Activated CD4-positive, alpha-beta T cell treated with anti-CD3 and anti-CD28 coated beads, Interleukin-2, Interleukin-6, amounts not matched to agents 100 ng/mL and 50 ng/mL, durations not matched to agents 16 hours and 8 hours (primary cell): Measurements from ENCODE around the gene ZBTB40.

Experiments
- DNase-seq: peaks from one replicate; pipeline ENCODE4 v3.0.0-alpha.2; 2020

The ZBTB40 gene

GRCh38 chr1:22536506-22536905 is 84.9 kb downstream of the ZBTB40 start:
- no peak for DNase-seq

- no peak for DNase-seq
Measured at GRCh38 chr1:22537441-22538139, 85.9 kb downstream of the ZBTB40 start.

- DNase-seq = no peak
Measured at GRCh38 chr1:22539510-22540118, 88.0 kb downstream of the ZBTB40 start.

- DNase-seq = no peak
Measured at GRCh38 chr1:22540337-22540736, 88.7 kb downstream of the ZBTB40 start.

- no peak for DNase-seq
Measured at GRCh38 chr1:22542886-22543285, 91.2 kb downstream of the ZBTB40 start.

GRCh38 chr1:22543679-22544078 is 92.0 kb downstream of the ZBTB40 start:
- DNase-seq = no peak

- no peak for DNase-seq
Measured at GRCh38 chr1:22544606-22545005, 93.0 kb downstream of the ZBTB40 start.

- no peak for DNase-seq
Measured at GRCh38 chr1:22545141-22545540, 93.5 kb downstream of the ZBTB40 start.

- DNase-seq = no peak
Measured at GRCh38 chr1:22547186-22547817, 95.7 kb downstream of the ZBTB40 start.

GRCh38 chr1:22547818-22548462 is 96.3 kb downstream of the ZBTB40 start:
- no peak for DNase-seq

- DNase-seq = no peak
Measured at GRCh38 chr1:22550021-22550420, 98.4 kb downstream of the ZBTB40 start.

- DNase-seq = no peak
Measured at GRCh38 chr1:22551591-22551990, 99.9 kb downstream of the ZBTB40 start.

- DNase-seq = no peak
Measured at GRCh38 chr1:22552021-22552420, 100.4 kb downstream of the ZBTB40 start.

GRCh38 chr1:22553104-22553880 is 101.6 kb downstream of the ZBTB40 start:
- DNase-seq = no peak

GRCh38 chr1:22553991-22554522 is 102.4 kb downstream of the ZBTB40 start:
- DNase-seq = no peak

- DNase-seq = no peak
Measured at GRCh38 chr1:22555371-22555656, 103.7 kb downstream of the ZBTB40 start.

GRCh38 chr1:22556391-22557104 is 104.9 kb downstream of the ZBTB40 start:
- DNase-seq = no peak

GRCh38 chr1:22557341-22557950 is 105.8 kb downstream of the ZBTB40 start:
- no peak for DNase-seq

- DNase-seq = no peak
Measured at GRCh38 chr1:22562584-22563583, 111.2 kb downstream of the ZBTB40 start, which contains the start of gene EPHA8. EPHA8 (plus strand) TSS chr1:22563489; CDS start chr1:22563636, 147 bp downstream.
